Activated naive CD4-positive, alpha-beta T cell treated with anti-CD3 and anti-CD28 coated beads for 36 hours (primary cell): ENCODE data around the gene TACO1. TPM values are rescaled to one million over a fixed set of nuclear protein-coding genes. Genes with fewer than 3 reads are reported as not detected.
A peak's percentile ranks its signal among the peaks of the same experiment; 100 is the strongest.

Experiments
- CTCF ChIA-PET: fragments of 350-600 bp; sonication (Branson Sonifier 250); formaldehyde crosslinking; loops from one replicate; lab custom pipeline; 2021; ENCODE audit warnings: antibody characterized with exemption; lab: Charles Lee
- DNase-seq: peaks from one replicate; pipeline ENCODE4 v3.0.0-alpha.2; 2020
- H3K27ac Mint-ChIP-seq: one replicate; pipeline ENCODE4 v1.8.0; 2021; ENCODE audit warnings: mild to moderate bottlenecking, mixed read lengths
- H3K27me3 Mint-ChIP-seq: one replicate; pipeline ENCODE4 v1.8.0; 2021; ENCODE audit warnings: low read depth, mixed read lengths
- H3K36me3 Mint-ChIP-seq: one replicate; pipeline ENCODE4 v1.8.0; 2021; ENCODE audit warnings: low read depth, mixed read lengths
- H3K4me1 Mint-ChIP-seq: one replicate; pipeline ENCODE4 v1.8.0; 2021; ENCODE audit warnings: low read depth, mixed read lengths
- H3K4me3 Mint-ChIP-seq: one replicate; pipeline ENCODE4 v1.8.0; 2021; ENCODE audit warnings: mild to moderate bottlenecking, moderate library complexity, mixed read lengths
- H3K9me3 Mint-ChIP-seq: one replicate; pipeline ENCODE4 v1.8.0; 2021; ENCODE audit warnings: mixed read lengths
- intact Hi-C: fragments of 100-400 bp; cut with micrococcal nuclease; formaldehyde crosslinking; loops from one replicate; pipeline ENCODE4 v1.15.1; 2023
- total RNA-seq, 2 experiments: library from RNA; stranded (reverse); gene quantifications; one replicate each; pipeline ENCODE4 v1.2.3, GENCODE V29; 2021

The TACO1 gene
- total RNA-seq = 10 to 100 TPM; 27.6 to 28.9 TPM

DNA sequence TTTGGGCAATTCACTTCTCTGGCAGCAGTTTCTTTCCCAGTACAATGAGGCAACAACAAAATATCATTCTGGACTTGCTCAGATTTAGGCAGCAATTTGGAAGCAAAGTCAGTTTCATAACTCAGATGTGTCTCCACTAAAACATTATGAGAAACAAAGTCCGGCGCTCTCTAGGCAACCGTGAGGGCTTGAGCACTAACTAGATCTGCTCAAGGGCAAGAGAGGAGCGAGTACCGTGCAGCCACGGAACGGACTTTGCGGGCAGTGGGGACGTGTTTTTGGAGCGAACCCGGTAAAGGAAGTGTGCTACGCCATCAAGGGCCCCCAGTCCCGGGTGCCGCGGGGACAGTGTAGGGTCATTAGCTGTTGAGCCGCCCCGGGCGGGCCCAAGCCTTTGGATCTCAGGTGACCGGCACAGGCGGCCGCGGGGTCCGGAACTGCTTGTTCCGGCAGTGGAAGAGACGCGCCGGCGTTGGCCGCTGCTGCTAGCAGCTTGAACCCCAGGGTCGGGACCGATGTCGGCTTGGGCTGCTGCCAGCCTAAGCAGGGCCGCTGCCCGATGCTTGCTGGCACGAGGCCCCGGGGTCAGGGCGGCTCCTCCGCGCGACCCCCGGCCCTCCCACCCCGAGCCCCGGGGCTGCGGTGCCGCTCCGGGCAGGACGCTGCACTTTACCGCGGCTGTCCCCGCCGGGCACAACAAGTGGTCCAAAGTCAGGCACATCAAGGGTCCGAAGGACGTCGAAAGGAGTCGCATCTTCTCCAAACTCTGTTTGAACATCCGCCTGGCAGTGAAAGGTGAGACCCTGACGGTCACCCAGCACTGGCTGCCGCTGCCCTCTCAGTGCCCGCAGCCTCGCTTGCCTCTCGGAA, at the start of gene TACO1:
TSS of gene TACO1 (plus strand) at position 327 of the 870 bp plus-strand sequence. CDS start at position 516, 189 bp downstream.
- intact Hi-C loops = loop anchor here (1.0 kb wide), 2 partner anchors 21 to 51 kb away; partner anchors contain the start of genes DCAF7 and MAP3K3
- H3K36me3 Mint-ChIP-seq = peaks cover 7% of the 10 kb centered on the region
- peaks cover 29% of the 10 kb centered on the region for H3K4me1 Mint-ChIP-seq
- CTCF ChIA-PET = interaction anchor here (1.3 to 3.1 kb wide), 3 partner anchors 11 to 194 kb away, joined by 3 to 22 read pairs (median 8); no protein-coding TSS in a partner anchor
- DNase-seq = peak; percentile 88
- peak within 1 kb of the TSS; percentile 84 for H3K27ac Mint-ChIP-seq
- H3K4me3 Mint-ChIP-seq = peak within 1 kb of the TSS; percentile 97
- no peaks in the 10 kb centered on the region for H3K9me3 Mint-ChIP-seq
- H3K27me3 Mint-ChIP-seq = no peaks in the 10 kb centered on the region

DNA sequence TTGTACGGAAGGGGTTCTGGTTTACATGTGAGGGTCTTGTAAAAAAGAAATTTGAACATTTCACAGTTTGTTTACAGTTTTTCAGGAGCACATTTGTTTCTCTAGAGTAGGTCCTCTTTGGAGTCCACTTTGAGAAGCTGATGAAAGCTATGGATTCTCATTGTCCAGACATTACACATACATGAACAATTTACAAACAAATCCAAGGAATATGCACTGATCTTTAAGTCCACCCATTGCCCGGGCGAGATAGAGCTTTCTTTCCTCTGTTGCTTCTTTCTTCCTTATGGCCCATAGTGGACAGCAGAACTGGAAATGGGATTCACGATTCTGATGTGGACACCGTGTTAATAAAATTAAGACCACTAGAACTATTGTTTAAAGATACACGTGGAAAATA, 48.5 kb upstream of the TACO1 start:
- no peak for DNase-seq
- Mint-ChIP-seq H3K4me1 (peaks cover 50% of the 10 kb centered on the region), H3K27me3 (no peaks in the 10 kb centered on the region), H3K27ac (no peak overlapping the region), H3K36me3 (peaks cover 17% of the 10 kb centered on the region), H3K9me3 (no peaks in the 10 kb centered on the region), H3K4me3 (peak overlapping the region; percentile 82)
- intact Hi-C loops = no loop called here
- CTCF ChIA-PET = interaction anchor here (3.2 kb wide), 1 partner anchor 60 kb away, joined by 14 read pairs; no protein-coding TSS in a partner anchor

DNA sequence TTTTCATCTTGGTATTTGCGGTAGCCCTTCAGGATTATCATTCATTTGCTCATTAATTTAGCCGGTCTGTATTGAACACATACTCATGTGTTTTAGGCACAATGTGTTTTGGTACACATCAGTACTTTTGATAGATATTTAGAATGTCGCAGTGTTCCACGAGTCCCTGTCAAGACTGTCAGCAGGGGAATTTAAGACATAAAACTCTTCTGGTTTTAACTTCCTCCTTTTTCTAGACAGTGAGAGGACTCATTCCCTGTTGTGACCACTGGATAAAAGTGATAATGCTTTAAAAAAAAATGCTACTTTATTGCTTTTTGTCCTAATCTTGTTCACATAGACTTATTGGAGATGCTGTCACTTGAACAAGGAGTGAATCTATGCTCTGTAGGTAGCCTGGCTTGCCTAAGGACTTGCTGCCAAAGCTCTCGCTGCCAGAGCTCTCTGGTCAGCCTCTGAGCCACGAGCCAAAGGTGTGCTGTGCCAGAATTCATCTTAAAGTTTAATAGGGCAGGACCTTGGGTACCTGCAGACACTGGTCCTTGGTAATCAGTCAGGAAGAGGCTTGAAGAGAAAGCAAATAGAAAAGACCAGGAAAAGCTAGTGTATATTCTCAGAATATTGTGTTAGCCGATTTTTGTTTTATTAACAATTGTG, 45.1 kb upstream of the TACO1 start:
- Mint-ChIP-seq H3K27me3 (no peaks in the 10 kb centered on the region), H3K27ac (no peak overlapping the region), H3K36me3 (peaks cover 17% of the 10 kb centered on the region), H3K4me3 (no peak overlapping the region), H3K4me1 (peaks cover 64% of the 10 kb centered on the region), H3K9me3 (no peaks in the 10 kb centered on the region)
- intact Hi-C loops = no loop called here
- no peak for DNase-seq
- CTCF ChIA-PET = interaction anchor here (0.8 kb wide), 1 partner anchor 47 kb away, joined by 3 read pairs; no protein-coding TSS in a partner anchor

DNA sequence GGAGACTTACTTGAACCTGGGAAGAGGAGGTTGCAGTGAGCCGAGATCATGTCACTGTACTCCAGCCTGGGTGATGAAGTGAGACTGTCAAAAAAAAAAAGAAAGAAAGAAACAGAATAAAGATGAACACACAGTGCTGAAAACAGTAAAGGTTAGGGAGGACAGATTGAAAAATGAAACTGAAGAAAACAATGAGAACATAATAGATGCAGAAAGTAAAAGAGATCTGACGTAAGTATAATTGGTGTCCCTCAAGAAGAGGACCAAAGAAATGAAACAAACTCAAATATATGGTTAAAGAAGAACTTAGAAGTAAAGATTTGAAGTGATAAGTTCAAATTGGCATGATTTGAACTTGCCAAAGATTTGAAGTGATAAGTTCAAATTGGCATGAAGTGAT, 43.3 kb upstream of the TACO1 start:
- CTCF ChIA-PET = no interaction called here
- H3K4me1 Mint-ChIP-seq = peaks cover 68% of the 10 kb centered on the region
- peaks cover 14% of the 10 kb centered on the region for H3K36me3 Mint-ChIP-seq
- no peak for DNase-seq
- no peaks in the 10 kb centered on the region for H3K27me3 Mint-ChIP-seq
- intact Hi-C loops = no loop called here
- H3K4me3 Mint-ChIP-seq = no peak overlapping the region
- H3K9me3 Mint-ChIP-seq = no peaks in the 10 kb centered on the region
- H3K27ac Mint-ChIP-seq = no peak overlapping the region

DNA sequence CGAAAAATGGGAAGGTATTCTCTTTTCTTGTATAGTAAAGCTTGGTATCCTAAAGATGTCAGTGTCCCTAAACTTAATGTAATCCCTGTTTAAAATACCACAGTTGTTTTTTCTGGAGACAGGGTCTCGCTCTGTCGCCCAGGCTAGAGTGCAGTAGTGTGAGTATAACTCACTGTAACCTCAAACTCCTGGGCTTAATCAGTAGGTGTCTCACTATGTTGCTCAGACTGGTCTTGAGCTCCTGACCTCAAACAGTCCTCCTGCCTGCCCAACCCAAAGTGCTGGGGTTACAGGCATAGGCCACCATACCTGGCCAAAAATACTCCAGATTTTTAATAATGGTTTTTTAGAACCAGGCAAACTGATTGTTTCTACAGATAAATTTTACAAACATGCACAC, 42.3 kb upstream of the TACO1 start:
- Mint-ChIP-seq H3K4me3 (no peak overlapping the region), H3K27me3 (no peaks in the 10 kb centered on the region), H3K4me1 (peaks cover 65% of the 10 kb centered on the region), H3K9me3 (no peaks in the 10 kb centered on the region), H3K36me3 (peaks cover 10% of the 10 kb centered on the region), H3K27ac (no peak overlapping the region)
- intact Hi-C loops = no loop called here
- CTCF ChIA-PET = interaction anchor here (0.8 kb wide), 1 partner anchor 53 kb away, joined by 3 read pairs; no protein-coding TSS in a partner anchor
- no peak for DNase-seq

DNA sequence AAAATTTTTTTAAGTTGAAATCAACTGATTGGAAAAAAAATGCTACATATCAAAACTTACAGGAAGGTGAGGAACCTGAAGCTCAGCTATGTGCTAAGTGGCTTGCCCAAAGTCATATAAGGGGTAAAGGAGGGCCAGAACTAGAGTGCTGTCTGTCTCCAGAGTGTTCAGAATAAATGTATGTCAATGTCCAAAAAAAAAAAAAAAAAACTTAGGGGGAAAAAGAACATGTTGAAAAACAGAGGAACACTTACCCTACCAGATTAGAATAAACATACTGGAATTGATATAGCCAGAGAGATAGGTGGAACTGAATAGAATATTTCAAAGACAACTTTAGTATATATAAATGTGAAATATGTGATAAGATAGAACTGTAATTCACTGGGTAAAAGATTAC, 38.9 kb upstream of the TACO1 start:
- CTCF ChIA-PET = interaction anchor here (0.6 kb wide), 1 partner anchor 50 kb away, joined by 3 read pairs; no protein-coding TSS in a partner anchor

DNA sequence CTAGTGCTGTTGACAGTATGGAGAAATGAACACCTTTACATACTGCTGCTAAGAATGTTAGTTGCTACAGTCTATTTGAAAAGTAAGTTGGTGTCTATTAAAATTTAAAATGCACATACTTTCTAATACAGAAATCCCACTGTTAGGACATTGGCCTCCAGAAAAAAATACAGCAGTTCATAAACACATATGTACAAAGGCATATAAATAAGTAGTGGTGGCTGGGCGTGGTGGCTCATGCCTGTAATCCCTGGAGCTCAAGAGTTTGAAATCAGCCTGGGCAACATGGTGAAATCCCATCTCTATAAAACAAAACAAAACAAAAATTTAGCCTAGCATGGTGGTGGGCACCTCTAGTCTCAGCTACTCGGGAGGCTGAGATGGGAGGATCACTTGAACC, 37.4 kb upstream of the TACO1 start:
- CTCF ChIA-PET = no interaction called here
- H3K36me3 Mint-ChIP-seq = no peaks in the 10 kb centered on the region
- no peaks in the 10 kb centered on the region for H3K9me3 Mint-ChIP-seq
- peaks cover 31% of the 10 kb centered on the region for H3K4me1 Mint-ChIP-seq
- H3K27me3 Mint-ChIP-seq = no peaks in the 10 kb centered on the region
- H3K4me3 Mint-ChIP-seq = no peak overlapping the region
- intact Hi-C loops = no loop called here
- H3K27ac Mint-ChIP-seq = no peak overlapping the region
- DNase-seq = no peak

More for the DNA sequence above, 38.9 kb upstream of the TACO1 start:
- DNase-seq = no peak
- Mint-ChIP-seq H3K4me3 (no peak overlapping the region), H3K36me3 (peaks cover 8% of the 10 kb centered on the region), H3K4me1 (peaks cover 42% of the 10 kb centered on the region), H3K9me3 (no peaks in the 10 kb centered on the region), H3K27ac (no peak overlapping the region), H3K27me3 (no peaks in the 10 kb centered on the region)
- intact Hi-C loops = no loop called here

DNA sequence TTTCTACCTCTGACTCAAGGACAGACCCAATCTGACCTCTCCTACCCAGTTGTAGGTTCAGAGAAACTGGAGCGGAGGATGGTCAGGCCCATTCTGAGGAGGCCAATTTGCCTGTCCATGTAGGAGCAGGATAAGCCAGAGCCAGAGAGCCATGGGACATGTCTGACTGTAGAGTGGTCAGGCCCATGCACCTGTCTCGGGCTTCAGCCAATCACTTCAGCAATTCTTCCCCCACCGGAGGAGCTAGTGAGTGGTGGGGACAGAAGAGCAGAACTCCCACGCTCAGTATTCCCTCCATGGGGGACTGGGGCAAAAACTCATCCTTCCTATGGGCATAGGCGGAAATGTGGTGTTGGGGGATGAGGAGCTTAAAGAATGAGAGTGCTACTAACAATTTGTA, 36.1 kb upstream of the TACO1 start:
- no peak for DNase-seq
- H3K4me1 Mint-ChIP-seq = peaks cover 30% of the 10 kb centered on the region
- intact Hi-C loops = no loop called here
- H3K36me3 Mint-ChIP-seq = no peaks in the 10 kb centered on the region
- H3K27ac Mint-ChIP-seq = no peak overlapping the region
- H3K4me3 Mint-ChIP-seq = no peak overlapping the region
- no peaks in the 10 kb centered on the region for H3K27me3 Mint-ChIP-seq
- no peaks in the 10 kb centered on the region for H3K9me3 Mint-ChIP-seq
- CTCF ChIA-PET = interaction anchor here (0.6 to 0.9 kb wide), 3 partner anchors 20 to 186 kb away, joined by 3 to 4 read pairs (median 3); no protein-coding TSS in a partner anchor

DNA sequence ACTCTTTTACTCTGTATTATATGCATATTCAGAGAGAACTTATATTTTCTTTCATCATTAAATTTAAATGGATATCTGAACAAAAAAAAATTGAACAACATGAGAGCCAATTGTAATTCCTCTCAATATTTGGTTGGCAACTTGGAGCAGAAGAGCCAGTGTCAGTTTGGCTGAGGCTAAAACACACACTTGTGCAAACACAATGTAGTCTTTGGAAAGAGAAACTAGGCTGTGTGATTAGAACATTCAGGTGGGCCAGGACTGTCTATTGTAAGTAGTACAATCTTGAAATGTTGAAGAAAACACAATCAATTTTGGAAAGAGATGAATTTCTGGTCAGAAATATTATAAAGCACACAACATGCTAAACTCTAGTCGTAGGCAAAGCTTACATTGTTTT, 33.5 kb upstream of the TACO1 start:
- no peaks in the 10 kb centered on the region for H3K27me3 Mint-ChIP-seq
- H3K27ac Mint-ChIP-seq = no peak overlapping the region
- H3K4me1 Mint-ChIP-seq = peaks cover 32% of the 10 kb centered on the region
- intact Hi-C loops = no loop called here
- CTCF ChIA-PET = interaction anchor here (0.6 kb wide), 1 partner anchor 60 kb away, joined by 3 read pairs; no protein-coding TSS in a partner anchor
- no peak overlapping the region for H3K4me3 Mint-ChIP-seq
- peaks cover 2% of the 10 kb centered on the region for H3K36me3 Mint-ChIP-seq
- DNase-seq = no peak
- H3K9me3 Mint-ChIP-seq = no peaks in the 10 kb centered on the region

DNA sequence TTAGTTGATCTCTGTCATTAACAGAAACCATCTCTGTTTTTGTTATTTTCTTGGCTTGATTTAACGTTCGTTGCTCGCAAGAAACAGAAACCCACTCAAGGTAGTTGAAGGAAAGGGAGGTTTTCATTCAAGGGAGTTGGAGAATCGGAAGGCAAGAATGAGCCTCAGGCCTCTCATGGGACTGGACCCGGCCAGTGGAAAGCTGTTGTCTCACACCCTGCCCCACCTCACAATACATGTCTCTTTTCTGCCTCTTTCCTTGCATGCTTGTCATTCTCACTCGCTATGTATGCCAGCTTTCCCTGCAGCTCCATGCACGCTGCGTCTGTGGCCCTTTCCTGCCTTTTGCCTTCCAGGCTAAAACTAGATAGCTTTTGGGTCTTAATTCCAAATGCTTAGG, 32.1 kb upstream of the TACO1 start:
- Mint-ChIP-seq H3K27ac (no peak overlapping the region), H3K27me3 (no peaks in the 10 kb centered on the region)

DNA sequence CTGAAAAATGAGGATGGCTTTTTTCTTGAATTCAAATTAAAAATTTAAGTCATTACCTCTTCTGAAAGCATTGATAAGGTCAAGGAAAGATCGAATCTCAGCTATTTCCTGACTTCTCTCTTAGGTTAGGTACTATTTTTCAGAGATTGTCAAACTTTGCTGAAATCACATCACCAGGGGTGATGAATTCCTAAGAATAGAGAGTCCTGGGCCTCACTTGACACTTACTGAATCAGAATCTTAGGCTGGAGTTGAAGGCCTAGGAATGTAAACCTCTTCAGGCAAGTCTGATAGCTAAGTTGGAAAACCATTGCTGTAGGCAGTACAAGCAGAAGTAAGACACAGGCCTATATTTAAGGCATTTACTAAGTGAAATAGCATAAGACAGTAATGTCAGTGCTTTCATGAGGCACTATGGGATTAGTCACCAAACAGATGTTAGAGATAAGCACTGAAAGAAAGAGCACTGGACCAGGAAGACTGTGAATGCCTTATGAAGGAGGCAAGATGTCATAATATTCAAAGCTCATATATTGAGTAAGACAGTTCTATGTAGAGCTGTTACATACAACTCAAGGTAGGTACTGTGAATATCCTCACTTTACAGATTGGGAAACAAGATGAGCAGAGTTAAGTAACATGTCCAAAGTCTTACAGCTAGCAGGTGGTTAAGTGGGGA, 28.9 kb upstream of the TACO1 start:
- no peaks in the 10 kb centered on the region for H3K9me3 Mint-ChIP-seq
- CTCF ChIA-PET = interaction anchor here (0.6 to 0.7 kb wide), 3 partner anchors 39 to 123 kb away, joined by 3 to 5 read pairs (median 3); no protein-coding TSS in a partner anchor
- intact Hi-C loops = no loop called here
- peaks cover 10% of the 10 kb centered on the region for H3K36me3 Mint-ChIP-seq
- no peak for DNase-seq
- H3K27ac Mint-ChIP-seq = no peak overlapping the region
- H3K4me3 Mint-ChIP-seq = no peak overlapping the region
- H3K27me3 Mint-ChIP-seq = no peaks in the 10 kb centered on the region
- peaks cover 24% of the 10 kb centered on the region for H3K4me1 Mint-ChIP-seq

More for the DNA sequence above, 32.1 kb upstream of the TACO1 start:
- peaks cover 2% of the 10 kb centered on the region for H3K36me3 Mint-ChIP-seq
- CTCF ChIA-PET = interaction anchor here (0.8 to 1.6 kb wide), 2 partner anchors 32 to 143 kb away, joined by 4 to 7 read pairs; no protein-coding TSS in a partner anchor
- intact Hi-C loops = no loop called here
- no peak overlapping the region for H3K4me3 Mint-ChIP-seq
- H3K9me3 Mint-ChIP-seq = no peaks in the 10 kb centered on the region
- DNase-seq = no peak
- H3K4me1 Mint-ChIP-seq = peaks cover 25% of the 10 kb centered on the region
